GM19372 (cell line): ENCODE results near the gene LPCAT3.

Experiments
- ATAC-seq: cut with Tn5 transposase; IDR thresholded peaks from one replicate; pipeline ENCODE4 v1.9.1; 2021; ENCODE audit warnings: mild to moderate bottlenecking, low read depth, moderate library complexity; ENCODE audit not compliant: unreplicated experiment

Gene LPCAT3

DNA sequence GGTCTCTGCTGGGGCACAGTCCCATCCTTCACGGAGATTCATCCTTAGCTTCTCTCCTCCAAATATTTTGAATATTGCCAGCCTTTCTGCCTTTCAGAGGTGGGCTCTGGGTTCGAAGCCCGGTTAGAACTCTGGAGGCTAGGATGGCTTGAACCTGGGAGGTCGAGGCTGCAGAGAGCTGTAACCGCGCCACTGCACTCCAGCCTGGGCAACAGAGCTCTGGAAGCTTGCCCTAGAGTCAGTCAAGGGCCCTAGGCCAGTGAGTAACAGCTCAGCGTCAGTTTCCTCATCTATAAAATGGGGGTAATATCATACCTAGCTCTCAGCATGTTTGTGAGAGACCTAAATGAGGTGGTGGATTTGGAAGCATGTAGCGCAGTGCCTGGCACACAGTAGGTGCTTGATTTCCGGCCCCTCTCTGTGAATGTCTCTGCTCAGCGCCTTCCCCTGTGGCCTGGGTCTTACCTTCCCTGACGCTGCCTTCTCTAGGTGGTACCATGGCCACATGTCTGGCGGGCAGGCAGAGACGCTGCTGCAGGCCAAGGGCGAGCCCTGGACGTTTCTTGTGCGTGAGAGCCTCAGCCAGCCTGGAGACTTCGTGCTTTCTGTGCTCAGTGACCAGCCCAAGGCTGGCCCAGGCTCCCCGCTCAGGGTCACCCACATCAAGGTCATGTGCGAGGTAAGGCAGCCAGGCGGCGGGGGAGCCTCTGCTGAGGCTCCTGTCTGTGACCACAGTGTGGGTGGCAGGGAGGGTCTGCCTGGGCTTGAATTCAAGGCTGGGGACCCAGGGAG is 63.8 kb downstream of the LPCAT3 start:
- ATAC-seq, result no peak

DNA sequence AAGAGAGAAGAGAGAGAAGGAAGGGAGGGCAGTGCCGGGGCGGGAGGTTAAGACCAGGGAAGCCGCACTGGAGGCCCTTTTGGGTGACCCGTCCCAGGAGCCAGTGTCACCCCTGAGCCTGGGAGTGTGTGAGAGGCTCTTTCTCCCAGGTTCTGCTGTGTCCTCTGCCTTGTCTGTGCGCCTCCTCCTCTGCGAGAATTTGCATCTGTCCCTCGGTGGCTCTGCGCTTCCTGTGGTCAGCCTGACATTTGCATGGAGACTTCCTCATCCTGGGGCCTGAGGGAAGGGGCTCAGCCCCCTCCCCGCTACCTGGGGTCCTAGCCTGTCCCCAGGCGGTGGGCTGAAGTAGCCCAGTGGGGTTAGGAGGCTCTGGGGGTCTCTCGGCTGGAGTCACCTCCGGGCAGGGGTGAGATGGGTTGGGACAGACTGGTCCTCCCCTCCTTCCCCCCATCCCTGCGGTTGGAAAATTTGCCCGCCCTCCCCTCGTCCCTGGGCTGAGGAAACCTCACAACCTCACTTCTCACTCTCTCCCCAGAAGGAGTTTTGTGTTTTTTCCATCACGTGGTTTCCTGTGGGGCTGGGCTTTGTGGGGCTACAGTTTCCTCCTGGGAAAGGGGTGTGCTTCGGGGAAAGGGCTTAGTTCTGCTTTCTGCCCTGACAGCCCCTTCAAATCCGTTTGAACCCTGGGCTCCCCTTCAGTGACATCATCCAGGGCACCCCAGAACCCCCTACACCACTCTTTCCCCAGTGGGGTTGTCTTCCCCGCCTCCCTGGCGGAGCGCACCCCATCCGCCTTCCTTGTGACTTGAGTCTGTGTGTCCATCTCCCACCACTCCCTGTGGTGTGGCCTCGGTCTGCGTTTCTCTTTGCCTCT is 64.6 kb downstream of the LPCAT3 start:
- peak; percentile 45 for ATAC-seq

DNA sequence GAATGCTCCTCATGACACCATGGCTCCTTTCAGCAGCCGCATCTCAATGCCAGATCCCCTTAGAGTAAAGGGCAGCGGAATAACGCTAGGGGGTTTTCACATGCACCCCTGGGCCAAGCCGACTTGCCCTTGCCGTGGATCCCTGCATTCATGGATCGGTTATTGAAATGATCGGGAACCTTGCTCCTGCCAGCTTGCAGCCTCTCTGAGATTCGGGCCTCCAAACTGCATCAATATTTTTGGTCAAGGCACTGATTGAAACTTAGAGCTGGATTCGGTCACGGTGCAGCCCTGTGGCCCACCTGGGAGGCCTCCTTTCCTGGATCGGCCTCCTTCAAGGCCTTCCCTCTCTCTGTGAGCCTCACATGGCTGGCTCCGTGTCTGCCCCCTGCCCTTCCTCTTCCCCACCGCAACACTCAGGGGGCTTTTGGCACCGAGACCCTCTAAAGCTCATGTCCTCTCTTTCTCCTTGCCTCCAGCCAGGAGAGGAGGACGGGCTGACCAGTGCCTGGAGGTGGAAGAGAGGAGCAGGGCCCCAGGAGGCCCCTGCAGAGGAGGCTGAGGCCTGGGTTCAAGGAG is 65.3 kb downstream of the LPCAT3 start:
- ATAC-seq, result no peak

DNA sequence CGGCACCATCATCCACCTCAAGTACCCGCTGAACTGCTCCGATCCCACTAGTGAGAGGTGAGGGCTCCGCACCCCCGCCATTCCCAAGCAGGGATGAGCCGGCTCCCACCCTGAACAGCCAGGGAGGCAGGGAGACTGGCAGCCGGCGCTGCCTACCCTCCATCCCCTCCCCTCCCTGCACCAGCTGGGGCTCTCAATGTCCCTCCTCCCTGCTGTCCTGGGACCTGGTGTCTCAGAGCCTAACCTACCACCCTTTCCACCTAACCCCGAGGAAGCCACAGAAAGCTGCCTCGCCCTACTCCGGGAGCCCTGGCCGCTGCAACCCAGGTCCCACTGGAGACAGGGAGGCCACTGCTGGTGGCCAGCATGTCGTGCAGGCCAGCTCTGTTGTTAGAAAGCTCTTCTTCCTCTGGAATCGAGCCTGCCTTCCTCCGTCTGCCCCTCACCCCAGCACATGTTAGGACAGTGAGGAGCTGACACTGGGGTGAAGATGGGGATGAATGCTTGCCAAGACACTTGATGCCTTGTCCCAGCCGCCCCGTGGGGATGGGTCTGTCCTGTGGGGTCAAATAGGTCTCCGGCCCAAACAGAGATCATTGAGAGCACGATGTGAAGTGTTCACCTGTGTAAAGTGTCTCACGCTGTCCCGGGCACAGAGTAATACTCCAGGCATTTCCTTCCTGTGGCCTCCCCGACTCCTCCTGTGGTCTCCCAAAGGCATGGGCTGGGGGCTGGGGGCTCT is 66.0 kb downstream of the LPCAT3 start:
- ATAC-seq, result no peak

DNA sequence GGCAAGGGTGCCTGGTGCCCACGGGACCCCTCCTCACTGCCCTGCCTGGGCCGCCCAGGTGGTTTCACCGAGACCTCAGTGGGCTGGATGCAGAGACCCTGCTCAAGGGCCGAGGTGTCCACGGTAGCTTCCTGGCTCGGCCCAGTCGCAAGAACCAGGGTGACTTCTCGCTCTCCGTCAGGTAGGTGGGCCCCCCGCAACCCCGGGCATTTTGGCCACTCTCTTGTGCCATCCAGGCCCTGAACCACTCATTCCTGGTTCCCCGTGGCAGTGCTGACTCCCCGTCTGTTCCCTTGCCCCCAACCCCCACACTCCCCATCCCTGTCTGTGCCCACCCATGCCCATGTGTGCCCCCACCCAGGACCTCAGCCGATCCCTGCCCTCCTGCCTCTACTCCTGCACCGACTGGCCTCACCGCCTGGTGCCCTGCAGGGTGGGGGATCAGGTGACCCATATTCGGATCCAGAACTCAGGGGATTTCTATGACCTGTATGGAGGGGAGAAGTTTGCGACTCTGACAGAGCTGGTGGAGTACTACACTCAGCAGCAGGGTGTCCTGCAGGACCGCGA is 66.6 kb downstream of the LPCAT3 start:
- no peak for ATAC-seq

DNA sequence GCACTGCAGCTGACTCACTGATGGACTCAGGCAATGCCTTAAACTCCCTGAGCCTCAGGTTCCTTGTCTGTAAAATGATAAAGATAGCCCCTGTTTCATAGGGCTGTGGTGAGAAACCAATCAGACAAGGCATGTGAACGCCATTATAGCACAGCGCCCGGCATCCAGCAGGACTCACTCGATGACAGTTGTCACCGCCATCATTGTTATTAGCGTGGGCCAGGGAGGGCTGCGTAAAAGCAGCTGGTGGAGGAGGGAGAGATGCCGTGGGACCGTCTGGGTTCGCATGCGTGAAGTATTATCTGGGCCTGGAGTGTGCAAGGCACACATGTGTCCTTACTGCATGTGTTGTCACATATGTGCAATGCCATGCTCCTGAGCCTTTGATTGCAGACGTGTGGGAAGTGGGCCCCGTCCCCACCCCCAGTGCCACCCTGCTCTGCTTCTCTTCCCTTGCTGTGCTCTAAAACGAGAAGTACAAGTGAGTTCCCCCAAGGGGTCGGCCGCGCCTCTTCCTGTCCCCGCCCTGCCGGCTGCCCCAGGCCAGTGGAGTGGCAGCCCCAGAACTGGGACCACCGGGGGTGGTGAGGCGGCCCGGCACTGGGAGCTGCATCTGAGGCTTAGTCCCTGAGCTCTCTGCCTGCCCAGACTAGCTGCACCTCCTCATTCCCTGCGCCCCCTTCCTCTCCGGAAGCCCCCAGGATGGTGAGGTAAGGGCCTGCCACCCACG is 67.3 kb downstream of the LPCAT3 start, which contains the start of gene PTPN6:
Gene PTPN6, plus strand, starts transcription at position 546 of the 730 bp plus-strand sequence. Its CDS starts 157 bp downstream, at position 703.
- no peak for ATAC-seq

DNA sequence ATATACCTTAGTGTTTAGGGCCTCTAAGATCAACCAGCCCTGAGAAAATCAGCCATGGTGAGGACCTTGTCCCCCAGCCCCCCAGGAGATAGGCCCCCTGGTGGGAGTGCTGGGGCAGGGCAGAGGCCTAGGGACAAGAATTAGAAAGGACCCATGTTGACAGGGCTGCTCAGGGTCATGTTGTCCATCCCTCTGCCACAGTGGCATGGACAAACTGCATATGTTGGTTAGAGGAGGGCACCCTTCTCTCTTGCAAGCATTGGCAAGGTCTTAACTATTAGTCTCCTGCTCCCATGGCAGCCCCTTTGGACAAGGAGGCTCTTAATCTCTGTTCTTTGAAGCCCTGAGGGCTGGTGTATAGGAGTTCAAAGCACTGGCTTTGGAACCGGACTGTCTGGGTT is 67.9 kb downstream of the LPCAT3 start:
- ATAC-seq, result no peak

DNA sequence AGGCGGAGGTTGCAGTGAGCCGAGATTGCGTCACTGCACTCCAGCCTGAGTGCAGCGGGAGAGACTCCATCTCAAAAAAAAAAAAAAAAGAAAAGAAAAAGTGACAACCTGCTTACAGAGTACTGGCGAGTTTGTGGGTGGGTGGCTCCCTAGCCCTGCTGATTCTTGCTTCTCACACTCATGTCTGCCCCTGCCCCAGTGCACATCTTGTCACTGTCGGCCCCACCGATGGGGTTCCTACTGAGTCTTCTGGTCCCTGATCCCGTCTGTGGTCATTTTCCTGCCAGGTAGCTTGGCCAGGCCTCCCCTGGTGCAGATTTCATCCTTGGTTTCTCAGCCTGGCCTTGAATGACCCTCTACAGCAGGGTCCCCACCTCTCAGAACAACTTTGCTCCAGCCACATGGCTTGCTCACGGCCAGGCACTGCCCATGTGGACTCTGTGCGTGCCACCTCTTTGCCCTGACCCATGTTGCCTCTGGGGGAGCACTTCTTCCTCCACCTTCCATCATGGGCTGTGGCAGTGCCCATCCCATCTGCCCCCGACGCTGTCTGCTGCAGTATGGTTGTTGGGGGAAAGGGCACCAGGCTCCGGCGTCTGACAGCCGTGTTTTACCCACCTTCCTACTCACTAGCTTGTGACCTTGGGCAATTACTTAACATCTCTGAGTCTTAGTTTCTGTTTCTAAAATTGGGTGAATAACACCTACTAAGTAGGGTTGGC is 69.2 kb downstream of the LPCAT3 start:
- no peak for ATAC-seq

DNA sequence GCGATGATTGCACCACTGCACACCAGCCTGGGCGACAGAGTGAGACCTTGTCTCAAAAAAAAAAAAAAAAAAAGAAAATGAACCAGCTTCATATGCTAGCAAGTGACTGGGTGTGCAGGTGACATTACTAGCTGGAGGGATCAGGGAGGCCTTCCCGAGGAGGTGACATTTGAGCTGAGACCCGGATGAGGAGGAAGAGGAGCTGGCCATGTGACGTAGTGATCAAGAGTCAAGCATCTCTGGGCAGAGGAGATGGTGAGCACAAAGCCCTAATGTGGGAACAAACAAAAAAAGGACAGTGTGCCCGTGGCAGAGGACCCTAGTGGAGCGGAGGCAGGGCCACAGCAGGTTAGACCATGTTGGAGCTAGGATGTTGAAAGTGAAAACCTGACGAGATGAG is 70.7 kb downstream of the LPCAT3 start:
- no peak for ATAC-seq

DNA sequence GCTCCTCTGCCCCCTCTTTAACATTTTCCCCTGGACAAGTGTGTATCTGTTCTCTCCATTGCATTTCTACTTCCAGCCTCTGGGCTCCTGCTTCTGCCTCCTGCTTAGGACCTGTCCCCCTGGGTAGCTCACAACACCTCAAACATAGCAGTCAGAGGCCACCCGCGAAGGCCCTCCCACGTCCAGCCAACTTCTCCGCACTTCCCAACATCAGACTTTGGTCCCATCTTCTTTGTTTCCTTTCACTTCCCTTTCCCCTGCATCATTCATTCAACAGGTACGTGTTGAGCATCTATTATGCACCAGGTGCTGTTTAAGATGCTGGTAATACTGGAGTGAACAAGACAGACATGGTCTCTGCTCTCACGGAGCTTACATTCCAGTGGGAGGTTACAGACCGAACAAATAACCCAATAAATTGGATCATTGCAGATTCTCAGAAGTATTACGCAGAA is 71.3 kb downstream of the LPCAT3 start:
- no peak for ATAC-seq

DNA sequence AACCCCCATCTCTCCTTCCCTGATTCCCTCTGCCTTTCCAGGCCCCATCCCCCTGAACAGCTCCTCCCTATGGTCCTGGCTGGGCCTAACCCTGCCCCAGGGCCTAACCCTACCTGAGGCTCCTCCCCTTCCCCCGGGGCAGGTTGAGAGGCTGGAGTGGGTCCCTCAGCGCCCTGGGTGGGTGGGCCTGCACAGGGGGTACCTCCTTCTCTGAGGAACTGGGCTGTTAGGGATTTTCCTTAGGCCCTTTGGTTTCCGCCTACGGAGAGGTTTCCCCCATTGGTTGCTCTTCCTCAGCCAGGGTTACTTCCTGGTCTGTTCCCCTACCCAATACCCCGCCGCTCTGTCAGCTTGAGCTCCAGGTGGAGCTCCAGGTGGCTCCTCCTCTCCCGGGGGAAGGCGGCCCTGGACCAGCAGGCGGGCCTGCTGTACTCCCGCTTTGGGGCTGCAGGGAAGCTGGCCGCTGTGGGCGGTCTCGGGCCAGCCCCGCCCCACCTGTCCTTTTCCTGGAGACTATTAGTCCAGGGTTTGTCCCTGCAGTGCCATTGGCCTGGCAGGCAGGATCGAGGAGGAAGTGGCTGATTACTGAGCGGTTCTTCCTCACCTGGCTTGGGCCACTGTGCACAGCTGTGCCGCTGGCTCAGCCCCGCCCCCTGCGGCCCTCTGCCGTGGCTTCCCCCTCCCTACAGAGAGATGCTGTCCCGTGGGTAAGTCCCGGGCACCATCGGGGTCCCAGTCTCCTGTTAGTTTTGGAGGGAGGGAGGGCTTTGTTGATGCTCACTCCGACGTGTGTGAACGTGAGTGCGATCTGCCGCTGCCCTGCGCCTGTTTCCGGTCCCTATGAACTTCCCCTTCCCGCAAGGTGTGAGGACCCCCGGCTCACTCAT is 72.0 kb downstream of the LPCAT3 start:
- no peak for ATAC-seq

DNA sequence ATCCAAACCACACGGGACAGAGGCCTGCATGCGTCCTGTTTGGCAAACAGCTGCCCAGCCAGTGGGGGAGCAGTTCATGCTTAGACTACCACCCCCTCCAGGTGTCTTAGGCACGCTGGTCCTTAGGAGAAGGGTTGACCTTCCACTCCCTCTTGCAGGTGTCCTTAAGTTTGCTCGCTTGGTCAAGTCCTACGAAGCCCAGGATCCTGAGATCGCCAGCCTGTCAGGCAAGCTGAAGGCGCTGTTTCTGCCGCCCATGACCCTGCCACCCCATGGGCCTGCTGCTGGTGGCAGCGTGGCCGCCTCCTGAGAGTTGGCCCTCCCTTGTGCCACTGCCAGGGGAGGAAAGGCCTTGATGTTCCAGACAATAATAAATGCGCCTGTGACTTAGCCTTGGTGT is 72.7 kb downstream of the LPCAT3 start:
- no peak for ATAC-seq

DNA sequence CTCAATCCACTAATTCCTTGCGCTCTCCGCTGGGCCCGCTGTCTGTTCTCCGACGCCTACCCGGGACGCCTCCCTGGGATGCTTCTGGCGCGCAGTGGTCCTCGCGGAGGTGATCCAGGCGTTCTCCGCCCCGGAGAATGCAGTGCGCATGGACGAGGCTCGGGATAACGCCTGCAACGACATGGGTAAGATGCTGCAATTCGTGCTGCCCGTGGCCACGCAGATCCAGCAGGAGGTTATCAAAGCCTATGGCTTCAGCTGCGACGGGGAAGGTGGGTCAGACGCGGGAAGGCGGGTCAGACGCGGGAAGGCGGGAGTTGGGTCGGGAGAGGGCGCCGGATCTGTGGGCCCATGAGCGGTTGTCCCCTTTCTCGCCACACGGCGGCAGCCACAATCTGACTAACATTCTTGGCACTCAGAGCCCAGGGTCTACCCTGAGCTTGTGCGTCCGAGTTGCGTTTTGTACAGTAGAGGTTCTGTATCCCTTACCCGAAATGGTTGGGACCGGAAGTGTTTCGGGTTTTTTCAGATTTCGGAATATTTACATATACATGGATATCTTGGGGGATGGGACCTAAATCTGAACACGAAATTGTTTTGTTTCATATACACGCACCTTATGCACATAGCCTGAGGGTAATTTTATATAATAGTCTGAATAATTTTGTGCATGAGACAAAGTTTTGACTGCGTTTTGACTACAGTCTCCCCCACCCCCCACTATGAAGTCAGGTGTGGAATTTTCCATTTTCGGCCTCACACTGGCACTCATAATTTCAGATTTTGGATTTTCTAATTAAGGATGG is 73.7 kb downstream of the LPCAT3 start:
- ATAC-seq, result peak; percentile 35

DNA sequence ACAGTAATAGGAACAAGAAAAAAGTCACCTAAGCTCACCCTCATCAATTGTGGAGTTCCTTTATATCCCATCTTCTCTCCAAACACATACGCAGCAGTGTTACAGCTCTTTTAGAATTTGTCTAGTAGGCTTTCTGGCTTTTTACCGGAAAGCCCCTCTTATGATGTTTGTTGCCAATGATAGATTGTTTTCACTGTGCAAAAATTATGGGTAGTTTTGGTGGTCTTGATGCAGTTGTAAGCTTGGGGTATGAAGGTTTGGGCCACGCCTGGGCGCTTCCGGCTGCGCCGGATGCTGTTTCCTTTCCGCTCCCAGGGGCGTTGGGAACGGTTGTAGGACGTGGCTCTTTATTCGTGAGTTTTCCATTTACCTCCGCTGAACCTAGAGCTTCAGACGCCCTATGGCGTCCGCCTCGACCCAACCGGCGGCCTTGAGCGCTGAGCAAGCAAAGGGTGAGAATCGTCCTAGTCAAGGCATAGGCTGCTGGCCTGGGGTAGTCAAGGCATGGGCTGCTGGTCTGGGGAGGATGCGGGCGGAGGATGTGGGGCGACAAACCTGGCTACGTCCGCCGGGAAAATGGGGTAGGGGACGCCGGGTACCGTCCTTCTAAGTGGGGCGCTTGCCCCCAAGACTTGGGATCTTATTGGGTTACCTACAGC is 74.4 kb downstream of the LPCAT3 start, which contains the start of the genes C12orf57 and RNU7-1:
Gene C12orf57, plus strand, starts transcription at position 301 of the 659 bp plus-strand sequence. Its CDS starts 100 bp downstream, at position 401.
Gene RNU7-1, plus strand, starts transcription at position 95 of the 659 bp plus-strand sequence.
- peak; percentile 48 for ATAC-seq

DNA sequence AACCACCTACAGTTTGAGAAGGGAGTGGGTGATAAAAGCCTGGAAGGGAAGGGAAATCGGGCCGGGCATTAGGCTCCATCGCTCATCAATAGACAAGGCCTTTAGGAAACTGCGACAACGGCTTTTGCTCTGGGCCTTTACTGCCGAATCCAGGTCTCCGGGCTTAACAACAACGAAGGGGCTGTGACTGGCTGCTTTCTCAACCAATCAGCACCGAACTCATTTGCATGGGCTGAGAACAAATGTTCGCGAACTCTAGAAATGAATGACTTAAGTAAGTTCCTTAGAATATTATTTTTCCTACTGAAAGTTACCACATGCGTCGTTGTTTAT is 74.9 kb downstream of the LPCAT3 start:
- peak; percentile 17 for ATAC-seq

DNA sequence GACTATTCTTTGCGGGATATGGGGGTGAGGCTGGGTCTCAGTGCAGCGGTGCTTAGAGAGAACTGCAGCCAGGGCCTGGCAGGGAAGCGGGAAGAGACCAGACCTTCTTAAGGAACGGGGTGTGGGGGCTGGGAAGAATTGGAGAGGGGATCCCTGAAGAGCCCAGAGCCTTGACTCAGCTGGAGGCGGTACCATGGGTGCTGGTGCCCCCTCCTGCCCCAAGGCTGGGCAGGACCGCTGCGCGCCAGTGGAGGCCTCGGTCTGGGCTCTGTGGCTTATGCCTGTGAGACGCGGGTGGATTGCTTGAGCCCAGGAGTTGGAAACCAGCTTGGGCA is 76.0 kb downstream of the LPCAT3 start:
- no peak for ATAC-seq

DNA sequence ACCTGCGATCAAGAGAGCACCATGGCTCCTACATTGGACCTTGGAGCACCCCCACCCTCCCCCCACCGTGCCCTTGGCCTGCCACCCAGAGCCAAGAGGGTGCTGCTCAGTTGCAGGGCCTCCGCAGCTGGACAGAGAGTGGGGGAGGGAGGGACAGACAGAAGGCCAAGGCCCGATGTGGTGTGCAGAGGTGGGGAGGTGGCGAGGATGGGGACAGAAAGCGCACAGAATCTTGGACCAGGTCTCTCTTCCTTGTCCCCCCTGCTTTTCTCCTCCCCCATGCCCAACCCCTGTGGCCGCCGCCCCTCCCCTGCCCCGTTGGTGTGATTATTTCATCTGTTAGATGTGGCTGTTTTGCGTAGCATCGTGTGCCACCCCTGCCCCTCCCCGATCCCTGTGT is 76.5 kb downstream of the LPCAT3 start:
- no peak for ATAC-seq
